IMR-90 (cell line): ENCODE data around the gene TADA2A. TPM values are rescaled to one million over a fixed set of nuclear protein-coding genes. Genes with fewer than 3 reads are reported as not detected.

Experiments
- ATAC-seq: fragments of 200-7000 bp; cut with Tn5 transposase; 2 replicates; pipeline ENCODE4 v1.9.1; 2020; ENCODE audit warnings: low read depth, mild to moderate bottlenecking, moderate library complexity
- BruUV-seq: library from RNA; stranded (reverse); fragments of 400-500 nt; replicated peaks from 2 replicates; lab custom pipeline; 2021; lab: Mats Ljungman, UMichigan
- CTCF ChIA-PET: fragments of 300-600 bp; formaldehyde crosslinking; extraction: SDS; loops from one replicate; lab custom pipeline; 2021; ENCODE audit warnings: antibody characterized with exemption; lab: Yijun Ruan, JAX
- POLR2A ChIA-PET: fragments of 300-600 bp; sonication (Branson Sonifier 250); formaldehyde crosslinking; loops from one replicate; lab custom pipeline; 2022; ENCODE audit warnings: antibody characterized with exemption; ENCODE audit not compliant: unreplicated experiment; lab: Charles Lee
- DNase-seq: peaks from one replicate; pipeline ENCODE4 v3.0.0; 2013
- H2AFZ ChIP-seq: replicated peaks from 2 replicates; pipeline ENCODE3; 2013; ENCODE audit warnings: low read length, mild to moderate bottlenecking; ENCODE audit not compliant: poor library complexity
- H2AK5ac ChIP-seq: 2 replicates; pipeline ENCODE4 v1.6.1; 2013; ENCODE audit warnings: low read depth, low read length, inconsistent platforms
- H2AK9ac ChIP-seq: replicated peaks from 2 replicates; pipeline ENCODE3; 2013; ENCODE audit warnings: mild to moderate bottlenecking, low read depth, low read length, moderate library complexity; ENCODE audit not compliant: poor library complexity
- H2BK120ac ChIP-seq: 2 replicates; pipeline ENCODE4 v1.6.1; 2013; ENCODE audit warnings: low read depth, low read length, inconsistent platforms
- H2BK15ac ChIP-seq: 3 replicates; pipeline ENCODE4 v1.6.1; 2013; ENCODE audit warnings: low read depth, low read length, inconsistent platforms
- H2BK20ac ChIP-seq: 2 replicates; pipeline ENCODE4 v1.6.1; 2013; ENCODE audit warnings: low read depth, mild to moderate bottlenecking, inconsistent platforms, low read length, moderate library complexity
- H2BK5ac ChIP-seq: 2 replicates; pipeline ENCODE4 v1.6.1; 2013; ENCODE audit warnings: mild to moderate bottlenecking, low read depth, low read length, inconsistent platforms; ENCODE audit not compliant: poor library complexity, severe bottlenecking
- H3K14ac ChIP-seq: replicated peaks from 2 replicates; pipeline ENCODE4 v1.6.1; 2013; ENCODE audit warnings: low read depth, low read length, inconsistent platforms
- H3K18ac ChIP-seq: 2 replicates; pipeline ENCODE4 v1.6.1; 2013; ENCODE audit warnings: low read depth, low read length, control low read depth
- H3K23ac ChIP-seq: 2 replicates; pipeline ENCODE4 v1.6.1; 2013; ENCODE audit warnings: low read depth, low read length, inconsistent platforms
- H3K27ac ChIP-seq: 2 replicates; pipeline ENCODE4 v1.5.1; 2013; ENCODE audit warnings: mild to moderate bottlenecking, control low read depth, low read length; ENCODE audit not compliant: insufficient read depth
- H3K27me3 ChIP-seq: 2 replicates; pipeline ENCODE4 v1.6.1; 2013; ENCODE audit warnings: low read length; ENCODE audit not compliant: control insufficient read depth, insufficient read depth
- H3K36me3 ChIP-seq: 2 replicates; pipeline ENCODE4 v1.6.1; 2013; ENCODE audit warnings: low read length, mixed read lengths; ENCODE audit not compliant: control insufficient read depth, insufficient read depth
- H3K4ac ChIP-seq: 2 replicates; pipeline ENCODE4 v1.6.1; 2013; ENCODE audit warnings: low read depth, low read length, inconsistent platforms
- H3K4me1 ChIP-seq: 2 replicates; pipeline ENCODE4 v1.6.1; 2013; ENCODE audit warnings: low read length, mixed read lengths; ENCODE audit not compliant: control insufficient read depth, insufficient read depth
- H3K4me2 ChIP-seq: 2 replicates; pipeline ENCODE4 v1.6.1; 2013; ENCODE audit warnings: low read depth, mild to moderate bottlenecking, control low read depth, low read length, moderate library complexity
- H3K4me3 ChIP-seq: 2 replicates; pipeline ENCODE4 v1.5.1; 2013; ENCODE audit warnings: low read depth, mild to moderate bottlenecking, control low read depth, low read length, moderate library complexity; ENCODE audit not compliant: insufficient read depth
- H3K56ac ChIP-seq: 2 replicates; pipeline ENCODE4 v1.6.1; 2013; ENCODE audit warnings: low read length, inconsistent platforms; ENCODE audit not compliant: insufficient read depth; ENCODE audit errors: extremely low read depth
- H3K79me1 ChIP-seq, 2 experiments: 2 replicates each; pipeline ENCODE4 v1.6.1; 2013; ENCODE audit warnings: low read length in 2 of 2, inconsistent platforms in 1 of 2, low read depth in 1 of 2
- H3K9ac ChIP-seq: 2 replicates; pipeline ENCODE4 v1.6.1; 2013; ENCODE audit warnings: low read depth, low read length, control low read depth
- H3K9me1 ChIP-seq: 2 replicates; pipeline ENCODE4 v1.6.1; 2013; ENCODE audit warnings: low read length, inconsistent platforms; ENCODE audit not compliant: insufficient read depth
- H3K9me3 ChIP-seq: 2 replicates; pipeline ENCODE4 v1.6.1; 2013; ENCODE audit warnings: low read length; ENCODE audit not compliant: control insufficient read depth, insufficient read depth
- H4K20me1 ChIP-seq: 2 replicates; pipeline ENCODE4 v1.6.1; 2013; ENCODE audit warnings: low read length, inconsistent platforms; ENCODE audit not compliant: insufficient read depth
- H4K5ac ChIP-seq: 2 replicates; pipeline ENCODE4 v1.6.1; 2013; ENCODE audit warnings: mild to moderate bottlenecking, low read depth, low read length, control low read depth
- H4K8ac ChIP-seq, 2 experiments: 2 replicates each; pipeline ENCODE4 v1.6.1; 2013; ENCODE audit warnings: low read depth in 2 of 2, low read length in 2 of 2, control low read depth in 1 of 2, inconsistent platforms in 1 of 2
- H4K91ac ChIP-seq: 2 replicates; pipeline ENCODE4 v1.6.1; 2013; ENCODE audit warnings: low read depth, low read length, inconsistent platforms; ENCODE audit not compliant: insufficient read depth
- CEBPB ChIP-seq: IDR thresholded peaks from 2 replicates; pipeline ENCODE4 v1.6.1; 2012; ENCODE audit warnings: low read depth, low read length, improper control_type of control experiment
- CHD1 ChIP-seq: IDR thresholded peaks from 2 replicates; pipeline ENCODE4 v1.6.1; 2012; ENCODE audit warnings: low read depth, low read length, improper control_type of control experiment
- FOS ChIP-seq: fragments of 150-350 bp; IDR thresholded peaks from 2 replicates; pipeline ENCODE4 v1.6.1; 2016; ENCODE audit warnings: low read depth, low read length
- MAFK ChIP-seq: IDR thresholded peaks from 2 replicates; pipeline ENCODE4 v1.6.1; 2012; ENCODE audit warnings: low read depth, low read length, improper control_type of control experiment
- MAZ ChIP-seq: IDR thresholded peaks from 2 replicates; pipeline ENCODE4 v1.6.1; 2012; ENCODE audit warnings: low read depth, mild to moderate bottlenecking, low read length, improper control_type of control experiment, moderate library complexity, borderline replicate concordance
- MXI1 ChIP-seq: IDR thresholded peaks from 2 replicates; pipeline ENCODE4 v1.6.1; 2012; ENCODE audit warnings: low read depth, mild to moderate bottlenecking, low read length, moderate library complexity, borderline replicate concordance
- POLR2A ChIP-seq: IDR thresholded peaks from 2 replicates; pipeline ENCODE4 v1.6.1; 2012; ENCODE audit warnings: mild to moderate bottlenecking, low read depth, low read length
- RAD21 ChIP-seq: IDR thresholded peaks from 2 replicates; pipeline ENCODE4 v1.6.1; 2012; ENCODE audit warnings: low read length, improper control_type of control experiment
- RCOR1 ChIP-seq: IDR thresholded peaks from 2 replicates; pipeline ENCODE4 v1.6.1; 2012; ENCODE audit warnings: mild to moderate bottlenecking, low read length, improper control_type of control experiment; ENCODE audit not compliant: insufficient replicate concordance
- SMC3 ChIP-seq: fragments of 150-350 bp; IDR thresholded peaks from 2 replicates; pipeline ENCODE4 v1.6.1; 2016; ENCODE audit warnings: low read depth, mild to moderate bottlenecking, antibody characterized with exemption, low read length, moderate library complexity
- USF2 ChIP-seq: fragments of 150-350 bp; IDR thresholded peaks from 2 replicates; pipeline ENCODE4 v1.6.1; 2017; ENCODE audit warnings: mild to moderate bottlenecking, antibody characterized with exemption, low read length, low read depth
- WGBS, 2 experiments: methylation state at CpG; one replicate each; pipeline versions ENCODE4 v1.1.5 to v1.1.7; 2013; ENCODE audit warnings: missing lambda C conversion rate in 2 of 2; ENCODE audit not compliant: insufficient read length in 1 of 2; ENCODE audit errors: extremely low coverage in 2 of 2; 5-methylcytosine and 5-hydroxymethylcytosine counted together
- dilution Hi-C: fragments of 300-500 bp; cut with HindIII; formaldehyde crosslinking; loops from one replicate; pipeline ENCODE4 v1.14.3; 2018; ENCODE audit warnings: low sequenced_read_pairs; ENCODE audit not compliant: unreplicated experiment
- in situ Hi-C: fragments of 300-500 bp; cut with MboI; formaldehyde crosslinking; loops from 3 replicates; pipeline ENCODE4 v1.14.3; 2019; ENCODE audit warnings: low sequenced_read_pairs, inconsistent platforms, mixed read lengths
- intact Hi-C: fragments of 100-400 bp; cut with micrococcal nuclease; formaldehyde crosslinking; loops from 2 replicates; pipeline ENCODE4 v1.10.0; 2022
- polyA plus RNA-seq, 3 experiments: library from polyadenylated mRNA; depleted of rRNA; stranded (reverse); fragments of >200 nt; gene quantifications; 2 replicates each; pipeline ENCODE4 v1.2.3, GENCODE V29; 2012; ENCODE audit warnings: low replicate concordance in 1 of 3
- total RNA-seq: library from RNA; depleted of rRNA; stranded (reverse); fragments of >200 nt; gene quantifications from 2 replicates; pipeline ENCODE4 v1.2.3, GENCODE V29; 2012
- TF ChIP-seq, protein P1 (sequence below): conservative IDR thresholded peaks from 2 replicates; pipeline ENCODE4 v1.5.1; 2012; ENCODE audit warnings: mild to moderate bottlenecking, low read depth, low read length, improper control_type of control experiment
- TF ChIP-seq, protein P2 (sequence below): fragments of 150-350 bp; IDR thresholded peaks from 2 replicates; pipeline ENCODE4 v1.6.1; 2016; ENCODE audit warnings: low read depth, mild to moderate bottlenecking, low read length, moderate library complexity, borderline replicate concordance

Gene TADA2A
- total and polyA plus RNA-seq, 2 of the 4 experiments (the other 2 are of a cell fraction): 13.1 to 19.7 TPM

GRCh38 chr17:37483311-37484039 is 76.8 kb downstream of the TADA2A start:
- Histone ChIP-seq H2BK15ac (peak overlapping the region; percentile 80; the same call in 1 of the 3 replicates), H3K4me1 (peaks cover 9% of the 10 kb centered on the region), H3K36me3 (peaks cover 2% of the 10 kb centered on the region; the same call in 1 of the 2 replicates), H3K56ac (peak overlapping the region; percentile 77; the same call in 1 of the 2 replicates), H3K27ac (peak overlapping the region; percentile 67; the same call in 1 of the 2 replicates), H2BK120ac (peak overlapping the region; percentile 77), H3K14ac (peak overlapping the region; percentile 30; the same call in 1 of the 2 replicates), H3K9ac (no peak overlapping the region), H4K5ac (no peak overlapping the region), H3K9me1 (peaks cover 7% of the 10 kb centered on the region), H3K27me3 (no peaks in the 10 kb centered on the region), H3K4me3 (no peak overlapping the region), H3K18ac (peak overlapping the region; percentile 34; the same call in 1 of the 2 replicates), H3K23ac (peak overlapping the region; percentile 51), H2AFZ (peak overlapping the region; percentile 70), H2AK5ac (peak overlapping the region; percentile 2; the same call in 1 of the 2 replicates), H3K4me2 (peak overlapping the region; percentile 54), H3K79me1 (peaks cover 0 to 25% of the 10 kb centered on the region in 2 experiments; a peak in 3 of 4 replicates), H2BK5ac (peak overlapping the region; percentile 68), H3K9me3 (no peaks in the 10 kb centered on the region), H3K4ac (peak overlapping the region; percentile 81), H2AK9ac (peak overlapping the region; percentile 44), H2BK20ac (peak overlapping the region; percentile 20; the same call in 1 of the 2 replicates), H4K91ac (peak overlapping the region; percentile 89; the same call in 1 of the 2 replicates), H4K8ac (peak overlapping the region; percentile 31 to 85; a peak in 2 of 4 replicates), H4K20me1 (peaks cover 5% of the 10 kb centered on the region; the same call in 1 of the 2 replicates)
- ATAC-seq: peak; percentile 59
- in situ Hi-C loops (no loop called here), intact Hi-C loops (no loop called here), dilution Hi-C loops (no loop called here)
- POLR2A ChIA-PET: no interaction called here
- peak; percentile 98 for DNase-seq
- WGBS, 2 experiments: 17% methylated on average over 1 of the region's 5 CpGs; no CpG with 5 or more reads in 1 of the 2 experiments
- no TSS peak for BruUV-seq
- CTCF ChIA-PET: interaction anchor here (0.6 kb wide), 1 partner anchor 96 kb away, joined by 5 read pairs; no protein-coding TSS in a partner anchor
- TF ChIP-seq, protein P1, sequence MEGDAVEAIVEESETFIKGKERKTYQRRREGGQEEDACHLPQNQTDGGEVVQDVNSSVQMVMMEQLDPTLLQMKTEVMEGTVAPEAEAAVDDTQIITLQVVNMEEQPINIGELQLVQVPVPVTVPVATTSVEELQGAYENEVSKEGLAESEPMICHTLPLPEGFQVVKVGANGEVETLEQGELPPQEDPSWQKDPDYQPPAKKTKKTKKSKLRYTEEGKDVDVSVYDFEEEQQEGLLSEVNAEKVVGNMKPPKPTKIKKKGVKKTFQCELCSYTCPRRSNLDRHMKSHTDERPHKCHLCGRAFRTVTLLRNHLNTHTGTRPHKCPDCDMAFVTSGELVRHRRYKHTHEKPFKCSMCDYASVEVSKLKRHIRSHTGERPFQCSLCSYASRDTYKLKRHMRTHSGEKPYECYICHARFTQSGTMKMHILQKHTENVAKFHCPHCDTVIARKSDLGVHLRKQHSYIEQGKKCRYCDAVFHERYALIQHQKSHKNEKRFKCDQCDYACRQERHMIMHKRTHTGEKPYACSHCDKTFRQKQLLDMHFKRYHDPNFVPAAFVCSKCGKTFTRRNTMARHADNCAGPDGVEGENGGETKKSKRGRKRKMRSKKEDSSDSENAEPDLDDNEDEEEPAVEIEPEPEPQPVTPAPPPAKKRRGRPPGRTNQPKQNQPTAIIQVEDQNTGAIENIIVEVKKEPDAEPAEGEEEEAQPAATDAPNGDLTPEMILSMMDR: no peak
- TF ChIP-seq POLR2A (peak; percentile 41; the same call in 1 of the 2 replicates), USF2 (no peak), MAFK (no peak), CEBPB (peak; percentile 98), RAD21 (no peak), FOS (peak; percentile 36), MAZ (no peak), CHD1 (no peak), MXI1 (peak; percentile 62; the same call in 1 of the 2 replicates), SMC3 (no peak), RCOR1 (no peak)
- TF ChIP-seq, protein P2, sequence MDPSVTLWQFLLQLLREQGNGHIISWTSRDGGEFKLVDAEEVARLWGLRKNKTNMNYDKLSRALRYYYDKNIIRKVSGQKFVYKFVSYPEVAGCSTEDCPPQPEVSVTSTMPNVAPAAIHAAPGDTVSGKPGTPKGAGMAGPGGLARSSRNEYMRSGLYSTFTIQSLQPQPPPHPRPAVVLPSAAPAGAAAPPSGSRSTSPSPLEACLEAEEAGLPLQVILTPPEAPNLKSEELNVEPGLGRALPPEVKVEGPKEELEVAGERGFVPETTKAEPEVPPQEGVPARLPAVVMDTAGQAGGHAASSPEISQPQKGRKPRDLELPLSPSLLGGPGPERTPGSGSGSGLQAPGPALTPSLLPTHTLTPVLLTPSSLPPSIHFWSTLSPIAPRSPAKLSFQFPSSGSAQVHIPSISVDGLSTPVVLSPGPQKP: no peak
